Measurements from ENCODE around the gene COQ7.

GRCh38 chr16:19021747-19022146 lies 45.7 kb upstream of the COQ7 start:
- TF ChIP-seq ZNF274 (IDR thresholded peaks at IDR 0.05; ENCODE audit: low read depth, low read length) (no peak), YY1 (IDR thresholded peaks at IDR 0.05; ENCODE audit: insufficient read depth, insufficient read length) (no peak), SUZ12 (IDR thresholded peaks at IDR 0.05; ENCODE audit: extremely low read depth, insufficient read depth, insufficient read length) (no peak)
